ENCODE results near the gene RNF123.

The RNF123 gene

GRCh38 chr3:49667701-49668413 lies 21.5 kb upstream of the RNF123 start:
- TF ChIP-seq SIN3A (IDR thresholded peaks at IDR 0.05; ENCODE audit: borderline replicate concordance, insufficient read depth, low read length) (no peak), TAF1 (IDR thresholded peaks at IDR 0.05; ENCODE audit: borderline replicate concordance, insufficient read depth, low read length) (no peak), FOXP2 (optimal IDR thresholded peaks at IDR 0.05; ENCODE audit: borderline replicate concordance, extremely low read depth, extremely low read length, insufficient read depth) (no peak), POLR2AphosphoS5 (IDR thresholded peaks at IDR 0.05; ENCODE audit: low read depth, low read length) (no peak)
- TF ChIP-seq, protein P1, sequence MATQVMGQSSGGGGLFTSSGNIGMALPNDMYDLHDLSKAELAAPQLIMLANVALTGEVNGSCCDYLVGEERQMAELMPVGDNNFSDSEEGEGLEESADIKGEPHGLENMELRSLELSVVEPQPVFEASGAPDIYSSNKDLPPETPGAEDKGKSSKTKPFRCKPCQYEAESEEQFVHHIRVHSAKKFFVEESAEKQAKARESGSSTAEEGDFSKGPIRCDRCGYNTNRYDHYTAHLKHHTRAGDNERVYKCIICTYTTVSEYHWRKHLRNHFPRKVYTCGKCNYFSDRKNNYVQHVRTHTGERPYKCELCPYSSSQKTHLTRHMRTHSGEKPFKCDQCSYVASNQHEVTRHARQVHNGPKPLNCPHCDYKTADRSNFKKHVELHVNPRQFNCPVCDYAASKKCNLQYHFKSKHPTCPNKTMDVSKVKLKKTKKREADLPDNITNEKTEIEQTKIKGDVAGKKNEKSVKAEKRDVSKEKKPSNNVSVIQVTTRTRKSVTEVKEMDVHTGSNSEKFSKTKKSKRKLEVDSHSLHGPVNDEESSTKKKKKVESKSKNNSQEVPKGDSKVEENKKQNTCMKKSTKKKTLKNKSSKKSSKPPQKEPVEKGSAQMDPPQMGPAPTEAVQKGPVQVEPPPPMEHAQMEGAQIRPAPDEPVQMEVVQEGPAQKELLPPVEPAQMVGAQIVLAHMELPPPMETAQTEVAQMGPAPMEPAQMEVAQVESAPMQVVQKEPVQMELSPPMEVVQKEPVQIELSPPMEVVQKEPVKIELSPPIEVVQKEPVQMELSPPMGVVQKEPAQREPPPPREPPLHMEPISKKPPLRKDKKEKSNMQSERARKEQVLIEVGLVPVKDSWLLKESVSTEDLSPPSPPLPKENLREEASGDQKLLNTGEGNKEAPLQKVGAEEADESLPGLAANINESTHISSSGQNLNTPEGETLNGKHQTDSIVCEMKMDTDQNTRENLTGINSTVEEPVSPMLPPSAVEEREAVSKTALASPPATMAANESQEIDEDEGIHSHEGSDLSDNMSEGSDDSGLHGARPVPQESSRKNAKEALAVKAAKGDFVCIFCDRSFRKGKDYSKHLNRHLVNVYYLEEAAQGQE (IDR thresholded peaks at IDR 0.05; ENCODE audit: insufficient read depth in 1 of 2, low read depth in 2 of 2, low read length in 2 of 2) = no peak

GRCh38 chr3:49668414-49668797 lies 21.0 kb upstream of the RNF123 start:
- TF ChIP-seq FOXP2 (optimal IDR thresholded peaks at IDR 0.05; ENCODE audit: borderline replicate concordance, extremely low read depth, extremely low read length, insufficient read depth) (no peak), POLR2AphosphoS5 (IDR thresholded peaks at IDR 0.05; ENCODE audit: low read depth, low read length) (no peak), SIN3A (IDR thresholded peaks at IDR 0.05; ENCODE audit: borderline replicate concordance, insufficient read depth, low read length) (no peak), TAF1 (IDR thresholded peaks at IDR 0.05; ENCODE audit: borderline replicate concordance, insufficient read depth, low read length) (no peak)
- TF ChIP-seq, protein P1 (IDR thresholded peaks at IDR 0.05; ENCODE audit: insufficient read depth in 1 of 2, low read depth in 2 of 2, low read length in 2 of 2) = no peak

GRCh38 chr3:49668861-49669260 lies 20.5 kb upstream of the RNF123 start:
- TF ChIP-seq, protein P1 (IDR thresholded peaks at IDR 0.05; ENCODE audit: insufficient read depth in 1 of 2, low read depth in 2 of 2, low read length in 2 of 2) = no peak
- TF ChIP-seq SIN3A (IDR thresholded peaks at IDR 0.05; ENCODE audit: borderline replicate concordance, insufficient read depth, low read length) (no peak), FOXP2 (optimal IDR thresholded peaks at IDR 0.05; ENCODE audit: borderline replicate concordance, extremely low read depth, extremely low read length, insufficient read depth) (no peak), POLR2AphosphoS5 (IDR thresholded peaks at IDR 0.05; ENCODE audit: low read depth, low read length) (no peak), TAF1 (IDR thresholded peaks at IDR 0.05; ENCODE audit: borderline replicate concordance, insufficient read depth, low read length) (no peak)

DNA sequence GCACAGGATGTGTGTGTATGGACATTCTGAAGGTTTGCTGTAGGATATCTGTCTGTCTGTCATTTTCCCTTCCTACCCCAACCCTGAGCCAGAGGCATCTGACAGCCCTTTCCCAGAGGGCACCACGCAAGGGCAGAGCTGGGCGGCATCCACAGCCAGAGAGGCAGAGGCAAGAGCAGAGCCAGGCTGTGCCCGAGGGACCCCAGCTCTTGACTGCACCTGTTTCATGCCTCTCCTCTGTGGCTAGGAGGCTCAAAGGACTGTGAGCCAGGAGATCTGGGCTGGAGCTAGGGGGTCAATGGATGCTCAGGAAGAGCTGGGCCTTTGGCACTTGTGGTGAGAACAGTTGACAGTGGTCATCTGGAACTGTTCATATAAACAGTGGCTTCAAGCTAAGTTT lies 20.0 kb upstream of the RNF123 start:
- no peak for TF ChIP-seq FOXP2 (optimal IDR thresholded peaks at IDR 0.05; ENCODE audit: borderline replicate concordance, extremely low read depth, extremely low read length, insufficient read depth)
- TF ChIP-seq POLR2AphosphoS5 (IDR thresholded peaks at IDR 0.05; ENCODE audit: low read depth, low read length) = no peak
- TF ChIP-seq TAF1 (IDR thresholded peaks at IDR 0.05; ENCODE audit: borderline replicate concordance, insufficient read depth, low read length) = no peak
- no peak for TF ChIP-seq SIN3A (IDR thresholded peaks at IDR 0.05; ENCODE audit: borderline replicate concordance, insufficient read depth, low read length)
- TF ChIP-seq, protein P1 (IDR thresholded peaks at IDR 0.05; ENCODE audit: insufficient read depth in 1 of 2, low read depth in 2 of 2, low read length in 2 of 2) = no peak

Measured in PFSK-1 (cell line).